ENCODE measurements around the gene TRAF2. TPM values are rescaled to one million over a fixed set of nuclear protein-coding genes. Genes with fewer than 3 reads are reported as not detected.

Gene TRAF2
- total and polyA plus RNA-seq, 2 of the 13 experiments (the other 11 are each of a cell fraction or from before 2014, with no cell fraction given) = 12.4 to 13.6 TPM

DNA sequence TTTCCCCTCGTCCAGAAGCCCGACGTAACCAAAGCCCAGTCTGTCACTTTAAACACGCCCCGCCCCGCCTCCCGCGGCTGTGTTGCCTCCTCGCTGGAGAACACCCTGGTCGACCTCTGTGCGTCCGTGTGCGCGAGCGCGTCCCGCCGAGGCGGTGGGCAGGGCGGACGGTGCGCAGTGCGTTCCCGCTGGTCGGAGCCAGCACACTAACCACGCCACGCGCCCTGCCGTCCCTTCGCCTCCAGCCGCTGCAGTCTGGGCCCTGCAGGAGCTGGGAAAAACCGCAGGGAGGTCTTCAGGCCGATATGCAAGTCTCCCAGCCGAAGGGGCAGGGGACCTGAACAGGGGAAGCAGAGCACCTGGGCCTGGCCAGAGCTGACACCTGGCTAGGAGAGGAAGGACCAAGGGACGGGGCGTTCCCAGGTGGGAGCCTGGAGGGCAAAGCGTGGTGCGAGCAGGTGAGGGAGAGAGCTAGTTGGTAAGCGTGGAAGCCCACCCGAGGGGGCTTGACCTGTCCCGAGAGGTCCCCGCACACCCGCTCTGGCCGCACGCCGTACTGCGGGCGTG lies 38.4 kb upstream of the TRAF2 start (continued):
- TF ChIP-seq, protein P1, sequence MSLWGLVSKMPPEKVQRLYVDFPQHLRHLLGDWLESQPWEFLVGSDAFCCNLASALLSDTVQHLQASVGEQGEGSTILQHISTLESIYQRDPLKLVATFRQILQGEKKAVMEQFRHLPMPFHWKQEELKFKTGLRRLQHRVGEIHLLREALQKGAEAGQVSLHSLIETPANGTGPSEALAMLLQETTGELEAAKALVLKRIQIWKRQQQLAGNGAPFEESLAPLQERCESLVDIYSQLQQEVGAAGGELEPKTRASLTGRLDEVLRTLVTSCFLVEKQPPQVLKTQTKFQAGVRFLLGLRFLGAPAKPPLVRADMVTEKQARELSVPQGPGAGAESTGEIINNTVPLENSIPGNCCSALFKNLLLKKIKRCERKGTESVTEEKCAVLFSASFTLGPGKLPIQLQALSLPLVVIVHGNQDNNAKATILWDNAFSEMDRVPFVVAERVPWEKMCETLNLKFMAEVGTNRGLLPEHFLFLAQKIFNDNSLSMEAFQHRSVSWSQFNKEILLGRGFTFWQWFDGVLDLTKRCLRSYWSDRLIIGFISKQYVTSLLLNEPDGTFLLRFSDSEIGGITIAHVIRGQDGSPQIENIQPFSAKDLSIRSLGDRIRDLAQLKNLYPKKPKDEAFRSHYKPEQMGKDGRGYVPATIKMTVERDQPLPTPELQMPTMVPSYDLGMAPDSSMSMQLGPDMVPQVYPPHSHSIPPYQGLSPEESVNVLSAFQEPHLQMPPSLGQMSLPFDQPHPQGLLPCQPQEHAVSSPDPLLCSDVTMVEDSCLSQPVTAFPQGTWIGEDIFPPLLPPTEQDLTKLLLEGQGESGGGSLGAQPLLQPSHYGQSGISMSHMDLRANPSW (CRISPR knock-in tag; IDR thresholded peaks at IDR 0.05; ENCODE audit: borderline replicate concordance) = peak; percentile 67; the same call in 1 of the 2 replicates
- peak; percentile 48 for TF ChIP-seq NFYC (CRISPR knock-in tag; IDR thresholded peaks at IDR 0.05)
- peak; percentile 80 for TF ChIP-seq ZNF747 (CRISPR knock-in tag; IDR thresholded peaks at IDR 0.05; ENCODE audit: borderline replicate concordance)
- peak; percentile 13; the same call in 1 of the 3 replicates for TF ChIP-seq MXI1 (IDR thresholded peaks at IDR 0.05; ENCODE audit: borderline replicate concordance, low read depth, low read length)
- TF ChIP-seq, protein P2, sequence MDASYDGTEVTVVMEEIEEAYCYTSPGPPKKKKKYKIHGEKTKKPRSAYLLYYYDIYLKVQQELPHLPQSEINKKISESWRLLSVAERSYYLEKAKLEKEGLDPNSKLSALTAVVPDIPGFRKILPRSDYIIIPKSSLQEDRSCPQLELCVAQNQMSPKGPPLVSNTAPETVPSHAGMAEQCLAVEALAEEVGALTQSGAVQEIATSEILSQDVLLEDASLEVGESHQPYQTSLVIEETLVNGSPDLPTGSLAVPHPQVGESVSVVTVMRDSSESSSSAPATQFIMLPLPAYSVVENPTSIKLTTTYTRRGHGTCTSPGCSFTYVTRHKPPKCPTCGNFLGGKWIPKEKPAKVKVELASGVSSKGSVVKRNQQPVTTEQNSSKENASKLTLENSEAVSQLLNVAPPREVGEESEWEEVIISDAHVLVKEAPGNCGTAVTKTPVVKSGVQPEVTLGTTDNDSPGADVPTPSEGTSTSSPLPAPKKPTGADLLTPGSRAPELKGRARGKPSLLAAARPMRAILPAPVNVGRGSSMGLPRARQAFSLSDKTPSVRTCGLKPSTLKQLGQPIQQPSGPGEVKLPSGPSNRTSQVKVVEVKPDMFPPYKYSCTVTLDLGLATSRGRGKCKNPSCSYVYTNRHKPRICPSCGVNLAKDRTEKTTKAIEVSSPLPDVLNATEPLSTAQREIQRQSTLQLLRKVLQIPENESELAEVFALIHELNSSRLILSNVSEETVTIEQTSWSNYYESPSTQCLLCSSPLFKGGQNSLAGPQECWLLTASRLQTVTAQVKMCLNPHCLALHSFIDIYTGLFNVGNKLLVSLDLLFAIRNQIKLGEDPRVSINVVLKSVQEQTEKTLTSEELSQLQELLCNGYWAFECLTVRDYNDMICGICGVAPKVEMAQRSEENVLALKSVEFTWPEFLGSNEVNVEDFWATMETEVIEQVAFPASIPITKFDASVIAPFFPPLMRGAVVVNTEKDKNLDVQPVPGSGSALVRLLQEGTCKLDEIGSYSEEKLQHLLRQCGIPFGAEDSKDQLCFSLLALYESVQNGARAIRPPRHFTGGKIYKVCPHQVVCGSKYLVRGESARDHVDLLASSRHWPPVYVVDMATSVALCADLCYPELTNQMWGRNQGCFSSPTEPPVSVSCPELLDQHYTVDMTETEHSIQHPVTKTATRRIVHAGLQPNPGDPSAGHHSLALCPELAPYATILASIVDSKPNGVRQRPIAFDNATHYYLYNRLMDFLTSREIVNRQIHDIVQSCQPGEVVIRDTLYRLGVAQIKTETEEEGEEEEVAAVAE (CRISPR knock-in tag; IDR thresholded peaks at IDR 0.05; ENCODE audit: borderline replicate concordance) = peak; percentile 76; the same call in 1 of the 2 replicates
- TF ChIP-seq, protein P3, sequence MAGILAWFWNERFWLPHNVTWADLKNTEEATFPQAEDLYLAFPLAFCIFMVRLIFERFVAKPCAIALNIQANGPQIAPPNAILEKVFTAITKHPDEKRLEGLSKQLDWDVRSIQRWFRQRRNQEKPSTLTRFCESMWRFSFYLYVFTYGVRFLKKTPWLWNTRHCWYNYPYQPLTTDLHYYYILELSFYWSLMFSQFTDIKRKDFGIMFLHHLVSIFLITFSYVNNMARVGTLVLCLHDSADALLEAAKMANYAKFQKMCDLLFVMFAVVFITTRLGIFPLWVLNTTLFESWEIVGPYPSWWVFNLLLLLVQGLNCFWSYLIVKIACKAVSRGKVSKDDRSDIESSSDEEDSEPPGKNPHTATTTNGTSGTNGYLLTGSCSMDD (CRISPR knock-in tag; IDR thresholded peaks at IDR 0.05) = no peak
- TF ChIP-seq ZFP41 (CRISPR knock-in tag; IDR thresholded peaks at IDR 0.05; ENCODE audit: borderline replicate concordance) = 0 out of 2 replicates have a peak, but pooled peaks have one; percentile 22
- TF ChIP-seq SP5 (CRISPR knock-in tag; IDR thresholded peaks at IDR 0.05; ENCODE audit: borderline replicate concordance, low read depth) = no peak
- peak; percentile 28; the same call in 1 of the 2 replicates for TF ChIP-seq TOPORS (CRISPR knock-in tag; IDR thresholded peaks at IDR 0.05)
- TF ChIP-seq ZNF205 (CRISPR knock-in tag; IDR thresholded peaks at IDR 0.05) = no peak
- TF ChIP-seq, protein P4, sequence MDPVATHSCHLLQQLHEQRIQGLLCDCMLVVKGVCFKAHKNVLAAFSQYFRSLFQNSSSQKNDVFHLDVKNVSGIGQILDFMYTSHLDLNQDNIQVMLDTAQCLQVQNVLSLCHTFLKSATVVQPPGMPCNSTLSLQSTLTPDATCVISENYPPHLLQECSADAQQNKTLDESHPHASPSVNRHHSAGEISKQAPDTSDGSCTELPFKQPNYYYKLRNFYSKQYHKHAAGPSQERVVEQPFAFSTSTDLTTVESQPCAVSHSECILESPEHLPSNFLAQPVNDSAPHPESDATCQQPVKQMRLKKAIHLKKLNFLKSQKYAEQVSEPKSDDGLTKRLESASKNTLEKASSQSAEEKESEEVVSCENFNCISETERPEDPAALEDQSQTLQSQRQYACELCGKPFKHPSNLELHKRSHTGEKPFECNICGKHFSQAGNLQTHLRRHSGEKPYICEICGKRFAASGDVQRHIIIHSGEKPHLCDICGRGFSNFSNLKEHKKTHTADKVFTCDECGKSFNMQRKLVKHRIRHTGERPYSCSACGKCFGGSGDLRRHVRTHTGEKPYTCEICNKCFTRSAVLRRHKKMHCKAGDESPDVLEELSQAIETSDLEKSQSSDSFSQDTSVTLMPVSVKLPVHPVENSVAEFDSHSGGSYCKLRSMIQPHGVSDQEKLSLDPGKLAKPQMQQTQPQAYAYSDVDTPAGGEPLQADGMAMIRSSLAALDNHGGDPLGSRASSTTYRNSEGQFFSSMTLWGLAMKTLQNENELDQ (CRISPR knock-in tag; IDR thresholded peaks at IDR 0.05; ENCODE audit: borderline replicate concordance) = no peak
- peak; percentile 57; the same call in 1 of the 2 replicates for TF ChIP-seq ZFX (CRISPR knock-in tag; IDR thresholded peaks at IDR 0.05; ENCODE audit: low read depth)
- TF ChIP-seq, protein P5, sequence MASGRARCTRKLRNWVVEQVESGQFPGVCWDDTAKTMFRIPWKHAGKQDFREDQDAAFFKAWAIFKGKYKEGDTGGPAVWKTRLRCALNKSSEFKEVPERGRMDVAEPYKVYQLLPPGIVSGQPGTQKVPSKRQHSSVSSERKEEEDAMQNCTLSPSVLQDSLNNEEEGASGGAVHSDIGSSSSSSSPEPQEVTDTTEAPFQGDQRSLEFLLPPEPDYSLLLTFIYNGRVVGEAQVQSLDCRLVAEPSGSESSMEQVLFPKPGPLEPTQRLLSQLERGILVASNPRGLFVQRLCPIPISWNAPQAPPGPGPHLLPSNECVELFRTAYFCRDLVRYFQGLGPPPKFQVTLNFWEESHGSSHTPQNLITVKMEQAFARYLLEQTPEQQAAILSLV (CRISPR knock-in tag; IDR thresholded peaks at IDR 0.05; ENCODE audit: borderline replicate concordance) = 0 out of 2 replicates have a peak, but pooled peaks have one; percentile 3
- no peak for TF ChIP-seq EP300 (IDR thresholded peaks at IDR 0.05; ENCODE audit: low read depth in 2 of 2, low read length in 2 of 2)
- 0 out of 2 replicates have a peak, but pooled peaks have one; percentile 12 for TF ChIP-seq EP300 (CRISPR knock-in tag; IDR thresholded peaks at IDR 0.05; ENCODE audit: borderline replicate concordance)
- TF ChIP-seq ZNF776 (CRISPR knock-in tag; IDR thresholded peaks at IDR 0.05) = peak; percentile 57
- TF ChIP-seq KLF9 (CRISPR knock-in tag; IDR thresholded peaks at IDR 0.05; ENCODE audit: low read depth) = no peak
